ENCODE data around the gene L1CAM.

The L1CAM gene

GRCh38 chrX:153878345-153878744, 7.6 kb downstream of the L1CAM start:
- DNase-seq (ENCODE audit: low spot score): no peak

- no peak for DNase-seq (ENCODE audit: low spot score)
Measured at GRCh38 chrX:153877571-153878261, 8.3 kb downstream of the L1CAM start.

GRCh38 chrX:153876112-153876491, 9.9 kb downstream of the L1CAM start:
- DNase-seq (ENCODE audit: low spot score): no peak

DNA sequence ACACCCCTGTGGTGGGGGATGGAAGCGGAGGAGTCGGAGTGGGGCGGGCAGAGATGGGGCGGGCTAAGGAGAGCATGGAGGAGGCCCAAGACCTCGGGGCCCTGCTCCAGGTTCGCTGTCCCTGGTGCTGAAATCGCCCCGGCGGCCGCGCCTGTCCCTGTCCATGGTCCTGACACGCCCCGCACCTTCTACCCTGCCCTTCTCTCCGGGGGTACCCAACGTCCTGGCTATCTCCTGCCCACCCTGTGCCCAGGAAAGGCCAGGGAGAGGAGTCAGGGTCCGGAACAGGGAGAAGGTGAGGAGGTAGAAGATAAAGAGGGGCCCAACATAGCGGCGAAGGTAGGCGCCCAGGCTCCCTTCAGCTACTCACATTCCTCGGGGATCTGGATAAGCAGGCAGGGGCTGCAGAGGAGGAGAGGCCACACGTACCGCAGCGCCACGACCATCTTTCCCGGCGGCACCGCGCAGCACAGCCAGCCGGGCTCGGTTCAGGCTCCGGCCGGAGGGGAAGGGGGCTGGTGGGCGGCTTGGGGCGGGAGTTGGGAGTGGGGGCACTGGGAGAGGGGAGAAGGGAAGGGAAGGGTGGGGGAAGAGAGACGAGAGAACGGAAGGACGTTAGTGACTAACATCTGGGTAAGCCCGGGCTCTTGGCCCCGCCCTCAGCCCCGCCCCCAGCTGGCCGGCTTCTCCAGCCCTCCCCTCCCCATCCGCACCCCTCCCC, 10.4 kb downstream of the L1CAM start:
- DNase-seq (ENCODE audit: low spot score): peak; percentile 68

DNA sequence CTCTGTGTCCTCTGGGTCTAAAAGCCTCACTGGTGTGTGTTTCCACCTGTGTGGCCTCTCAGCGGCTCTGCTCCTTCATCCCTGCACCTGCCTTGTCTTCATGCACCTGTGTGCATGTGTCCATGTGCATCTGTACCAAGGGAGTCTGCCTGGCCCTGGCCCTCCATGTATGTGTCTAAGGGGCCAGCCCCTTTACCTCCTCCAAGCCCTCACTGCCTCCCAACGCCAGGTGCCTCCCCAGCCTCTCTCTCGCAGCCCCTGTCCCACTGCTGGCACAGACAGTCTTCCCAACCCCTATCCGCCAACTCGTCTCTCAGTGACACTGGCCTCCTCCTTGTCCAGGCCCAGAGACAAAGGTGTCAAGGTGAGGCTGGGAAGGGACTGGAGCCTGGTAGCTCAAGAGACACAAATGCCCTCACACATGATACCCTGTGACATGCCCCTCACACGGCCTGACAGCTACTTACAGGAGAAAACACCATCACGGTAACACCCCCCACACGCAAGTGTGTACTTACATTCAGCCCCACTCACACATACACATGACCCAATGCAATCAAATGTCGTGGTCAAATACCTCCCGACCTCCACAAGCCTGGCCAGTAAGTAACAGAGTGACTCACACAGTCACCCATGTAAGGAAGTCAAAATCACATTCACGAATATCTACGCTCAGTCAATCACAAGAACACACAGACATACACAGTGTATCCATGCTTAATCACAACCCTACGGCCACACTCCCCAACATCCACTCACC, 11.4 kb downstream of the L1CAM start:
- DNase-seq (ENCODE audit: low spot score): no peak

DNA sequence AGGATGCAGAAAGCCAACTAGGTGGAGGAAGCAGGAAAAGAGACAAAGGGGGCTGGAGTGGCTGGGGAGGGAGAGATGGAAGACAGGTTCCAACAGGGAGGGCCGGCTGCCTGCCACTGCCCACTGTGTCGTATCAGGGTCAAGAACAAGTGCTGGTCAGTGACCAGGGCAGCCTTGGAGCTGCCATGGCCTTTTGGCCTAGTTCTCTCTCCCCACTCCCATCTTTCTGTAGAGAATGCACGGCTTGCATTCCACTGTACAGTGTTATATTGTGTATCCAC, 11.9 kb downstream of the L1CAM start:
- no peak for DNase-seq (ENCODE audit: low spot score)

DNA sequence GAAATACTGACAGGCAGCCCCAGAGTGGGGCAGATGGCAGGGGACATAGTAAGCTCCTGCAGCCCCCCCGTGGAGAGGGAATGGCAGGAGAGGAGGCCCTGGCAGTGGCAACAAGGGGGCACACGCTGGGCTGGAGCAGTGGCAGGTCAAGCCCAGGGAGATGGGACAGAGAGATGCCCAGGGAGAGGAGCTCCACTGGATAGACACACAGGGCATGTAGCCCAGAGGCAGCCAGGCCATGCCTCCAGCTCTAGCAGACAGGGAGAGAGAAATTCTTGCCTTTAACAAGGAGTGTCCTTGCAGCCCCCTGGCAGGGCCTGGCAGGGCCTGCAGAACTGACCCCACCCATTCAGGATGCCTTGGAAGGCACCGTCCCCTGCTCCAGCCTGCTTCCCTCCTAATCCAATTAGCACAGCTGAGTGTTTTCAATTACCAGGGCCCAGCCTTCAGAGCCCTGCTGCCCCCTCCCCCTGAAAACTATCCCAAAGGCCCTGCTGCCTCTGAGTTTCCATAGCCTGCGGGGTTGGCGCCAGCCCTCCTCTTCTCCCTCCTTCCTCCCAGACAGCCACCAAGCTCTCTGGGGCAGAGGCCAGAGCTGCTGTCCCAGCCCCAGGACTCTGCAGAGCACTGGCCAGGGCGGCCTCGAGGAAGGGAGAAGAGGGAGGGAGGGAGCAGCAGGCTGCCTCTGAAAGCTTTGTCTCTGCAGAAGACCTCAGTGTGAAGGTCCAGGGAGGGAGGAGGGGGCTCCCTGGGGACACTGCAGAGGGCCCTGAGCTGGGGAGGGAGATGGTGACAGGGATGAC, 12.5 kb downstream of the L1CAM start:
- DNase-seq (ENCODE audit: low spot score): no peak

DNA sequence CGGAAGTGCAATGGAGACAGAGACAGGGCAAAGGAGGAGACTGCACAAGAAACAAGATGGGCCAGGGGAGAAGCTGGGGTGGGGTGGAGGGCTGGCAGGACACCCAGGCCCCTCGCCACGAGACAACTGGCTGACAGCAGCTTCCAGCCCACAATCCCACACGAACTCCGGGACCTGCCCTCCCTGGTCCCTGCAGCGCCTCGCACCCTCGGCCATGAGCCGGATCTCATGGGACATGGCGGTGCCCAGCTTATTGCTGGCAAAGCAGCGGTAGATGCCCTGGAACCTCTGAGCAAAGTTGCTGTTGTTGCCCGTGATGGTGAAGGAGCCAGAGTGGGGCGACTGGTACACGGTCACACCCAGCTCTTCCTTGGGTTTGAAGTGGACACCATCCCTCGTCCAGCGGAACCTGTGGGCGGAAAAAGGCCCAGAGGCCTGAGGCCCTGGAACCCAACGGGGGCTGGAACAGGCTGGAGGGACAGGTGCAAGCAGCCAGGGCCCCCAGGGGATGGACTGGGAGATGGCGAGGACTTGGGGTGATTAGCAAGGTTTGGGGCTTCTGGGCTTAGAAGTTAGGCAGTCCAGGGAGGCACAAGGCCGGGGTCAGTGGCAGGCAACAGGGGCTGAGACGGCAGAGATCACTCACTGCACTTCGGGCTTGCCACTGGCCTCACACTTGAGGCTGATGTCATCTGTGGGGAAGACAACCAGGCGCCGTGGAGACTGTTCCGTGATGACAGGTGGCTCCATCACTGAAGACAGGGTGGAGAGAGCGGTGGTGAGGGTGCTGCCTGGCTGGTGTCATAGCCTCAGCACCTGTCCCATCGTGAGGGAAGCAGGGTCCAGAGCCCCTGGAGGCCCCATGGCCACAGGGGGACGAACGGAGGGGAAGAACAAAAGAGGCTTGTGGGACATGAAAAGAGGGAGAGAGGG, 13.8 kb downstream of the L1CAM start:
- DNase-seq (ENCODE audit: low spot score): no peak

DNA sequence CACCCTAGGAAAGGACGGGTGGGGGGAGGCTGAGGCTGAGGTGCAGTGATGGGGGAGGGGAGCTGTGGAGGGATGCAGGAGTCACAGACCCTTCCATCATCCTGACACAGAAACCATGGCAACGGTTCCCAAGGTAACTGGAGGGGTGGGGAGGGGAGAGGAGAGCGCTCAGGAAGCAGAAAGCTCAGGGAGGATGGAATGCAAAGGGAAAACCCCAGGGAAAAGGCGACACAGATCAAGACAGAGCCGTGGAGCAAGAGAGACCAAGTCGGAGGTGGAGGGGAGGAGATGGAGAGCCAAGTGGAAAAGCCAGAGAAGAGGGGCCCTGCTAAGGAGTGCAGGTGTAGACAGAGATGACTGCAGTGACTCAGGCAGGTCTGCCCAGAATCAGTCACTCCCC, 14.5 kb downstream of the L1CAM start:
- no peak for DNase-seq (ENCODE audit: low spot score)

DNA sequence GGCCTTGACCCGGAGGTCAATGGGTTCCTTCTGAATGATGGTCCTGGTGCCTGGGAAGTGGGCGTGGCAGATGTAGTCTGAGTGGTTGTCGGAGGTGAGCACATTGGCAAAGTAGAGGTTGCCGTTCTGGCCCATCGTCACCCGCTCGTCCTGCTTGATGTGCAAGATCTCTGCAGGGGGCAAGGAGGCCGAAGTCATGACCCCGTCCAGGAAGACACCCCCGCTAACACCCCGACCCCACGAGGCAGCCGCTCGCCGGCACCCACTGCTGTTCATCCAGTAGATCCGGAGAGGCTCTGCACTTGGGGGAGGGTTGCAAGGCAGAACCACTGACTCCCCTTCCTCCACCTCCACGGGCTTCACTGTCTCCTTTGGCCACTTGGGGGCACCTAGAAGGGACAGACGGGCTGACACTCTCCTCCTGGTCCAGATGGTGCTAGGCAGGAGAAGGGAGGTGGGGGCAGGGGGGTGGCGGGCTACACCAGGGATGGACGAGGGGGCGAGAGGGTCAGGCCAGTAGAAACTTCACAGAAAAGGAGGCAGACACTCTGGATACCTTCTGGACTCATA, 15.1 kb downstream of the L1CAM start:
- DNase-seq (ENCODE audit: low spot score): no peak

GRCh38 chrX:153870288-153870690, 15.7 kb downstream of the L1CAM start:
- no peak for DNase-seq (ENCODE audit: low spot score)

DNA sequence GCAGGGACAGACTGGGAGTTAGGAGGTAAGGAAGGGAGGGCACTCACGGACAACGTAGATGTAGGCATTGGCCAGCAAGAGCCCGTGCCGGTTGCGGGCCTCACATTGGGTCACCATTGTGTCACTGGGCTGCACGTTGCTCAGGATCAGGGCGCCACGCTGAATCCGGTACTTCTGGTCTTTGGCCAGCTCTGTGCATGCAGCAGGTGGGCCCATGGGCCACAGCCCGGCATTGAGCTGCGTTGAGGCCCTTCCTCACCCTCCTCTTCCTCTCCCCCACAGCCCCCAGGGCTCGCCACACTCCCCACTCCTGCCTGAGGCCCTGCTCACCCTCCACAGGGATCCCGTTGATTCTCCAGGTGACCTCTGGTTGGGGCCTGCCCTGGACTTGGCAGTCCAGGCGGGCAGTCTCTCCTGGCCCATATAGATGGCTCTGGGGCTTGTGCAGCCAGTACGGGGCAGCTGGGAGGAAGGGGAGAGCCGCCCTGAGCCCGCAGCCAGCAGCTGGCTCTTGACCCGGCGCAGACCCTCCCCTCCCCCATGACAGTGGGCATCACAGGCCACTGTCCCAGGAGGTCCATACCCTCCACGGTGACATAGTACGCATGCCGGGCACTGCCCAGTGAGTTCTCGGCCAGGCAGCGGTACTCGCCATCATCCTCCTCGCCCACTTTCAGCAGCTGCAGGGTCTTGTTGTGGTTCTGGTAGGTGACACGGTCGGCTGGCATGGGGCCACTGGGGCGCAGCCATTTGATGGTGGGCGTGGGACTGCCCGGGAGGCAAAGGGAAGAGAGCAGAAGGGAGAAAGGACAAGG, 16.3 kb downstream of the L1CAM start:
- DNase-seq (ENCODE audit: low spot score): no peak

- no peak for DNase-seq (ENCODE audit: low spot score)
Measured at GRCh38 chrX:153868576-153869472, 17.1 kb downstream of the L1CAM start.

GRCh38 chrX:153867671-153868070, 18.3 kb downstream of the L1CAM start:
- no peak for DNase-seq (ENCODE audit: low spot score)

- no peak for DNase-seq (ENCODE audit: low spot score)
Measured at GRCh38 chrX:153867139-153867538, 18.8 kb downstream of the L1CAM start.

- DNase-seq (ENCODE audit: low spot score): no peak
Measured at GRCh38 chrX:153866302-153867019, 19.5 kb downstream of the L1CAM start.

- DNase-seq (ENCODE audit: low spot score): no peak
Measured at GRCh38 chrX:153865685-153866084, 20.3 kb downstream of the L1CAM start.

GRCh38 chrX:153865321-153865580, 20.7 kb downstream of the L1CAM start:
- no peak for DNase-seq (ENCODE audit: low spot score)

All from germinal center (tissue), 1 donor.